PC-3 (cell line): ENCODE measurements around the gene SLCO2A1. TPM values are rescaled to one million over a fixed set of nuclear protein-coding genes. Genes with fewer than 3 reads are reported as not detected.

Experiments
- ATAC-seq: fragments of 200-7000 bp; cut with Tn5 transposase; 2 replicates; pipeline ENCODE4 v1.9.1; 2020; ENCODE audit warnings: mild to moderate bottlenecking, moderate library complexity
- BruUV-seq: library from RNA; stranded (reverse); fragments of 400-500 nt; replicated peaks from 2 replicates; lab custom pipeline; 2021; lab: Mats Ljungman, UMichigan
- CTCF ChIA-PET: fragments of 300-600 bp; sonication (Branson Sonifier 250); formaldehyde crosslinking; loops from one replicate; lab custom pipeline; 2022; ENCODE audit warnings: antibody characterized with exemption; lab: Charles Lee
- POLR2A ChIA-PET: fragments of 300-600 bp; sonication (Branson Sonifier 250); formaldehyde crosslinking; loops from one replicate; lab custom pipeline; 2022; ENCODE audit warnings: antibody characterized with exemption; ENCODE audit not compliant: unreplicated experiment; lab: Charles Lee
- DNase-seq: peaks from one replicate; pipeline ENCODE4 v3.0.0-alpha.2; 2015
- H2AFZ ChIP-seq: fragments of 300-600 bp; sonication (generic); 2 replicates; pipeline ENCODE4 v1.6.0; 2016; ENCODE audit warnings: antibody characterized with exemption, low read length
- H3F3A ChIP-seq: fragments of 300-600 bp; sonication (generic); one replicate; pipeline ENCODE4 v1.6.0; 2017; ENCODE audit warnings: antibody characterized with exemption, low read length, control low read depth, mild to moderate bottlenecking; ENCODE audit not compliant: unreplicated experiment
- H3K27ac ChIP-seq: fragments of 300-600 bp; sonication (generic); 2 replicates; pipeline ENCODE4 v1.5.1; 2016; ENCODE audit warnings: mild to moderate bottlenecking, low read length
- H3K27me3 ChIP-seq: fragments of 300-600 bp; sonication (generic); 2 replicates; pipeline ENCODE4 v1.6.1; 2016; ENCODE audit warnings: low read length, mixed read lengths
- H3K36me3 ChIP-seq: fragments of 300-600 bp; sonication (generic); 2 replicates; pipeline ENCODE4 v1.6.1; 2016; ENCODE audit warnings: low read depth, mixed run types, low read length, mixed read lengths
- H3K4me1 ChIP-seq: fragments of 300-600 bp; sonication (generic); 2 replicates; pipeline ENCODE4 v1.5.1; 2016; ENCODE audit warnings: low read length; ENCODE audit not compliant: insufficient read depth
- H3K4me2 ChIP-seq: fragments of 300-600 bp; sonication (generic); 2 replicates; pipeline ENCODE4 v1.6.0; 2016; ENCODE audit warnings: low read length
- H3K4me3 ChIP-seq: fragments of 300-600 bp; sonication (generic); 2 replicates; pipeline ENCODE4 v1.5.1; 2016; ENCODE audit warnings: mild to moderate bottlenecking, low read length, mixed read lengths
- H3K79me2 ChIP-seq: fragments of 300-600 bp; sonication (generic); 2 replicates; pipeline ENCODE4 v1.6.1; 2017; ENCODE audit warnings: low read length, mixed read lengths
- H3K9ac ChIP-seq: fragments of 300-600 bp; sonication (generic); 2 replicates; pipeline ENCODE4 v1.6.0; 2016; ENCODE audit warnings: mild to moderate bottlenecking, low read length
- H3K9me2 ChIP-seq: fragments of 300-600 bp; sonication (generic); replicated peaks from 2 replicates; pipeline ENCODE4 v1.6.1; 2016; ENCODE audit warnings: mixed run types, low read length, mixed read lengths
- H3K9me3 ChIP-seq: fragments of 300-600 bp; sonication (generic); 2 replicates; pipeline ENCODE4 v1.6.1; 2016; ENCODE audit warnings: low read length, mixed read lengths
- H4K20me1 ChIP-seq: fragments of 300-600 bp; sonication (generic); 2 replicates; pipeline ENCODE4 v1.6.1; 2016; ENCODE audit warnings: low read length, mixed read lengths
- CTCF ChIP-seq: fragments of 300-600 bp; sonication (generic); conservative IDR thresholded peaks from 2 replicates; pipeline ENCODE4 v1.5.1; 2017; ENCODE audit warnings: antibody characterized with exemption, low read depth, mild to moderate bottlenecking, low read length
- EZH2 ChIP-seq: fragments of 300-600 bp; sonication (generic); IDR thresholded peaks from one replicate; pipeline ENCODE4 v1.6.1; 2017; ENCODE audit warnings: antibody characterized with exemption, mild to moderate bottlenecking, low read length; ENCODE audit not compliant: unreplicated experiment
- EZH2phosphoT487 ChIP-seq: fragments of 300-600 bp; sonication (generic); IDR thresholded peaks from 2 replicates; pipeline ENCODE4 v1.6.1; 2018; ENCODE audit warnings: mild to moderate bottlenecking, antibody characterized with exemption, low read length, borderline replicate concordance
- intact Hi-C: fragments of 100-400 bp; cut with micrococcal nuclease; formaldehyde crosslinking; loops from 2 replicates; pipeline ENCODE4 v1.9.0; 2023
- total RNA-seq: library from RNA; depleted of rRNA; stranded (reverse); fragments of >200 nt; gene quantifications from 2 replicates; pipeline ENCODE4 v1.2.3, GENCODE V29; 2014

Gene SLCO2A1
- total RNA-seq, 1 experiment from 2014 or later = not detected

GRCh38 chr3:133980550-133980949, 49.2 kb downstream of the SLCO2A1 start:
- no TSS peak for BruUV-seq
- H3K4me2 ChIP-seq = no peak overlapping the region
- H3K9me2 ChIP-seq = no peaks in the 10 kb centered on the region
- no peaks in the 10 kb centered on the region for H4K20me1 ChIP-seq
- ATAC-seq (no peak), DNase-seq (no peak)
- no peak overlapping the region for H2AFZ ChIP-seq
- H3K36me3 ChIP-seq = no peaks in the 10 kb centered on the region
- H3K9me3 ChIP-seq = no peaks in the 10 kb centered on the region
- no peaks in the 10 kb centered on the region for H3K4me1 ChIP-seq
- H3K4me3 ChIP-seq = no peak overlapping the region
- no peak overlapping the region for H3K27ac ChIP-seq
- no peaks in the 10 kb centered on the region for H3K79me2 ChIP-seq
- ChIA-PET POLR2A (no interaction called here), CTCF (no interaction called here)
- no peak overlapping the region for H3K9ac ChIP-seq
- TF ChIP-seq CTCF (no peak), EZH2phosphoT487 (no peak), EZH2 (no peak)
- H3K27me3 ChIP-seq = no peaks in the 10 kb centered on the region
- intact Hi-C loops = no loop called here
- H3F3A ChIP-seq = no peaks in the 10 kb centered on the region

DNA sequence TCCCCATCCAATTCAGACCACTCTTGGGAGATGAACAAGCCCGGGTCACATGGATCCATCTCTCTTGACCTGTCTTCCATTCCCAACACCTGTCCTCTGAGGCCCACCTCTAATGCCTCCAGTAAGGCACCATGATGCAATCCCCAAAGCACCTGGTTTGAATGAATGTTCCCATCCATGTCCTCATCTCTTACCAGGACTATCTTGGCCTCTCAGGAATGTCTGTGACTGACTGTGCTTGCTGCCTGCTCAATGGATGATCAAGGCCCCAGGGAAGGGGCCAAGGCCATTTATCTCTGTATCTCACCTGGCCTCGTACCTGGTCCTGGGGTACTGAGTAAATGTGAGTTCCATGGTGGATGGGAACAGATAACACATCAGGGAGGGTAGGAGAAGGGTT, 49.7 kb downstream of the SLCO2A1 start:
- Histone ChIP-seq H3K4me1 (no peaks in the 10 kb centered on the region), H3K27me3 (no peaks in the 10 kb centered on the region), H3K79me2 (no peaks in the 10 kb centered on the region), H3K27ac (no peak overlapping the region), H4K20me1 (no peaks in the 10 kb centered on the region), H3K9me3 (no peaks in the 10 kb centered on the region), H3K36me3 (no peaks in the 10 kb centered on the region), H3K4me2 (no peak overlapping the region), H3K9ac (no peak overlapping the region), H2AFZ (no peak overlapping the region), H3F3A (no peaks in the 10 kb centered on the region), H3K9me2 (no peaks in the 10 kb centered on the region), H3K4me3 (no peak overlapping the region)
- no peak for TF ChIP-seq CTCF
- no peak for TF ChIP-seq EZH2
- TF ChIP-seq EZH2phosphoT487 = no peak
- ATAC-seq (no peak), DNase-seq (no peak)
- CTCF ChIA-PET = no interaction called here
- intact Hi-C loops = no loop called here
- POLR2A ChIA-PET = no interaction called here
- no TSS peak for BruUV-seq

GRCh38 chr3:133979553-133979952, 50.2 kb downstream of the SLCO2A1 start:
- BruUV-seq = no TSS peak
- ChIA-PET CTCF (no interaction called here), POLR2A (no interaction called here)
- no peak overlapping the region for H3K27ac ChIP-seq
- H3K9me2 ChIP-seq = no peaks in the 10 kb centered on the region
- no peak for TF ChIP-seq EZH2
- TF ChIP-seq CTCF = no peak
- no peak for TF ChIP-seq EZH2phosphoT487
- H3F3A ChIP-seq = no peaks in the 10 kb centered on the region
- H3K4me2 ChIP-seq = no peak overlapping the region
- H3K4me1 ChIP-seq = no peaks in the 10 kb centered on the region
- H2AFZ ChIP-seq = no peak overlapping the region
- no peaks in the 10 kb centered on the region for H3K9me3 ChIP-seq
- no peak overlapping the region for H3K9ac ChIP-seq
- ATAC-seq (no peak), DNase-seq (no peak)
- H3K27me3 ChIP-seq = no peaks in the 10 kb centered on the region
- H3K4me3 ChIP-seq = no peak overlapping the region
- H3K79me2 ChIP-seq = no peaks in the 10 kb centered on the region
- intact Hi-C loops = no loop called here
- no peaks in the 10 kb centered on the region for H4K20me1 ChIP-seq
- no peaks in the 10 kb centered on the region for H3K36me3 ChIP-seq
